ENCODE measurements around the gene INF2. TPM values are rescaled to one million over a fixed set of nuclear protein-coding genes. Genes with fewer than 3 reads are reported as not detected.

INF2 gene
- total RNA-seq, 1 experiment from 2014 or later, result 58.3 TPM

DNA sequence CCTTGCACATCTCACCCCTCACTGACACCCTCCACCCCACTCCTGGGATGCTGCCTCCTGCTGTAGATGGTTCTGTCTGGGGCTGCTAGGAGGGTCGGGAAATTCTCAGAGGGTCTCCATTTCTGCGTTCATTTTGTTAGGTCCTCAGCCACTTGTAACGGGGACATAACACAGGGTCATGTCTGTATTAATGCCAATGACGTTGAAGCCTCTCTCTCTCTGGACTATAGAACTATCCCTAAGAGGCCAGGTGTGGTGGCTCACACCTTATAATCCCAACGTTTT, 78.2 kb downstream of the INF2 start:
- no peaks in the 10 kb centered on the region for H3K79me2 ChIP-seq (ENCODE audit: insufficient read depth, low read length)
- no peaks in the 10 kb centered on the region for H4K20me1 ChIP-seq (ENCODE audit: control insufficient read depth, insufficient read depth, insufficient read length)
- no peak overlapping the region for H2BK12ac ChIP-seq (ENCODE audit: insufficient read length, low read depth, low read length)
- no peak overlapping the region for H3K4me3 Mint-ChIP-seq
- no peak overlapping the region for H4K8ac ChIP-seq (replicated peaks; ENCODE audit: insufficient read length, low read depth, low read length)
- H3K4me2 ChIP-seq (ENCODE audit: insufficient read depth, insufficient read length, low read length), result no peak overlapping the region
- no peak overlapping the region for H3K9ac ChIP-seq (ENCODE audit: extremely low read depth, insufficient read length, low read length)
- H2BK120ac ChIP-seq (ENCODE audit: low read depth, low read length, poor library complexity, severe bottlenecking), result no peak overlapping the region
- no peak overlapping the region for H3K56ac ChIP-seq (ENCODE audit: insufficient read length, low read depth, low read length)
- no CpG with 5 or more reads among the region's 5 CpGs for WGBS (ENCODE audit: extremely low coverage, insufficient read length, low lambda C conversion rate)
- H3K27ac ChIP-seq (ENCODE audit: insufficient read length, low read depth, low read length), result no peak overlapping the region
- no peak overlapping the region for H3K23ac ChIP-seq (ENCODE audit: insufficient read length, low read depth, low read length)
- no peak overlapping the region for H2BK20ac ChIP-seq (ENCODE audit: low read depth, low read length, poor library complexity, severe bottlenecking)
- DNase-seq, result no peak
- H3K27me3 ChIP-seq (ENCODE audit: insufficient read depth, low read length), result no peaks in the 10 kb centered on the region
- H3K18ac ChIP-seq (ENCODE audit: insufficient read length, low read depth, low read length), result no peak overlapping the region
- H3K27me3 Mint-ChIP-seq (ENCODE audit: low read depth), result no peaks in the 10 kb centered on the region
- H3K9me3 ChIP-seq (ENCODE audit: control insufficient read depth, low read depth, low read length), result no peaks in the 10 kb centered on the region
- H3K14ac ChIP-seq (ENCODE audit: insufficient read depth, low read length), result no peak overlapping the region
- peaks cover 32 to 48% (median 43%) of the 10 kb centered on the region in 3 experiments for H3K36me3 Mint-ChIP-seq (ENCODE audit: insufficient read depth in 1 of 3, low read depth in 3 of 3)
- H2BK5ac ChIP-seq (ENCODE audit: insufficient read length, low read length), result no peak overlapping the region
- H3K4me1 Mint-ChIP-seq, result peaks cover 15 to 21% of the 10 kb centered on the region in 2 experiments
- no peak overlapping the region for H4K91ac ChIP-seq (ENCODE audit: insufficient read length, low read depth, low read length)
- H3K79me1 ChIP-seq (ENCODE audit: insufficient read depth, low read depth, low read length, poor library complexity, severe bottlenecking), result no peaks in the 10 kb centered on the region
- no peak overlapping the region for H4K5ac ChIP-seq (ENCODE audit: insufficient read length, low read depth, low read length)
- peaks cover 2% of the 10 kb centered on the region for H3K23me2 ChIP-seq (ENCODE audit: insufficient read length, low read depth, low read length, poor library complexity, severe bottlenecking)
- H2AFZ ChIP-seq (ENCODE audit: low read length), result no peak overlapping the region
- no peak overlapping the region for H3T11ph ChIP-seq (ENCODE audit: low read length)
- H3K9me3 Mint-ChIP-seq, result peaks cover 10 to 14% of the 10 kb centered on the region in 2 experiments
- H3K4me1 ChIP-seq (ENCODE audit: insufficient read depth, low read length), result no peaks in the 10 kb centered on the region
- TF ChIP-seq, protein P1, sequence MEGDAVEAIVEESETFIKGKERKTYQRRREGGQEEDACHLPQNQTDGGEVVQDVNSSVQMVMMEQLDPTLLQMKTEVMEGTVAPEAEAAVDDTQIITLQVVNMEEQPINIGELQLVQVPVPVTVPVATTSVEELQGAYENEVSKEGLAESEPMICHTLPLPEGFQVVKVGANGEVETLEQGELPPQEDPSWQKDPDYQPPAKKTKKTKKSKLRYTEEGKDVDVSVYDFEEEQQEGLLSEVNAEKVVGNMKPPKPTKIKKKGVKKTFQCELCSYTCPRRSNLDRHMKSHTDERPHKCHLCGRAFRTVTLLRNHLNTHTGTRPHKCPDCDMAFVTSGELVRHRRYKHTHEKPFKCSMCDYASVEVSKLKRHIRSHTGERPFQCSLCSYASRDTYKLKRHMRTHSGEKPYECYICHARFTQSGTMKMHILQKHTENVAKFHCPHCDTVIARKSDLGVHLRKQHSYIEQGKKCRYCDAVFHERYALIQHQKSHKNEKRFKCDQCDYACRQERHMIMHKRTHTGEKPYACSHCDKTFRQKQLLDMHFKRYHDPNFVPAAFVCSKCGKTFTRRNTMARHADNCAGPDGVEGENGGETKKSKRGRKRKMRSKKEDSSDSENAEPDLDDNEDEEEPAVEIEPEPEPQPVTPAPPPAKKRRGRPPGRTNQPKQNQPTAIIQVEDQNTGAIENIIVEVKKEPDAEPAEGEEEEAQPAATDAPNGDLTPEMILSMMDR (conservative IDR thresholded peaks at IDR 0.05), result no peak
- no peak overlapping the region for H2BK15ac ChIP-seq (ENCODE audit: low read depth, low read length)
- H3K4ac ChIP-seq (ENCODE audit: low read depth, low read length), result no peak overlapping the region
- no peak overlapping the region for H3K27ac Mint-ChIP-seq
- no peak overlapping the region for H2AK5ac ChIP-seq (ENCODE audit: insufficient read length, low read length)

Measured in H9 (cell line).